GDM1 (cell line): ENCODE results near the gene SMARCB1.

Experiments used
- DNase-seq: peaks from one replicate; lab custom pipeline; 2025; lab: John Stamatoyannopoulos, UW

Gene SMARCB1

DNA sequence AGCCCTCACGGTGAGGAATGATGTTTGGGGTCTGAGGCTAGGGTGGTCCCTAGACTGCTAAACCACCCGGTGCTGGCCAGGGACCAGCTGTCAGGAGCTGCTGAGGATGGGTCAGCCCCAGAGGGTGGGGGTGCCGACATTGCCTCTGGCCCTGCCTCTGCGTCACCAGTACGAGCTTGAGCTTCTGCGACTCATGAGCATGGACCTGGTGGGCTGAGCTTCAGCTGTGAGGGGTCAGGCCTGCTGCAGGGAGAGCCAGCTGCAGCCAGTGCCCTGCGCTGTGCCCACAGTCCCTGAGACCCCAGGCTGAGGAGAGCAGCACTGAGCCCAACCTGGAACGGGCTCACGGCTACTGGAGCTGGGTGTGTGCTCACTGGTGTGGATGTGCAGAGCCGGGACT, 45.0 kb downstream of the SMARCB1 start:
- no peak for DNase-seq

DNA sequence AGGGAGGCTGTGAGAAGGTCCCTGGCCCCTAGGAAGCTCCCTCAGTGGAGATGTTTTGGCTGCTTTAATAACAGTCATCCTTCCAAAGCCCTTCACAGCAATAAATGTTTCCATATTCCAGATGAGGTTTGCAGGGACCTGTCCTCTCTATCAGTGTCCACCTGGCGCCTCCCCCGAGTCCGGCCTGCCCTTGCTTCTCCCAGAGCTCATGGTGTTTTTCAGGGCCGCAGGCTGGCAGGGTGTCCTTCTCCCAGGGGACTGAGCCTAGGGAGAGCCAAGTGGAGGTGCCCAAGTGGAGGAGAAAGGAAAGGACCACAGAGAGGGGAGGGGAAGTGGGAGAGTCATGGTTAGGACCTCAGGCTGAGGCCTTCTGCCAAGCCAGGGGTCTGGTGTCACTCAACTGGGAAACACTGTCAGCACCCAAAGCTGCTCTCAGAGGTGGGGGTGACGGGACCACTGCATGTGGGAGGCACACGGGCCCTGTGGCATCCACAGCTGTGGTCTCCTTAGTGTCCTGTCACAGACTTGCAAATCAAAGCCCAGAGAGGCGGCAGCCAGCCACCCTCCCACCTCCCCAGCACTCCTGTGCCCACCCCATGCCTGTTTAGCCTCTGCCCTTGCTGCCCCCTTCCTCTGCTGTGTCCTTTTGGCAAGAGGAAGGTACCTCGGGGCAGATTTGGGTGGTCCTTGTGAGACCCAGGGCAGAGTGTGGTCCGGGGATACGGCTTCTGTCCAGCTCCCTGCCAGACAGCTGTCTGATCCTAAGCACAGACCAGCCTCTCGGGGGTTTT, 45.7 kb downstream of the SMARCB1 start:
- DNase-seq: no peak

DNA sequence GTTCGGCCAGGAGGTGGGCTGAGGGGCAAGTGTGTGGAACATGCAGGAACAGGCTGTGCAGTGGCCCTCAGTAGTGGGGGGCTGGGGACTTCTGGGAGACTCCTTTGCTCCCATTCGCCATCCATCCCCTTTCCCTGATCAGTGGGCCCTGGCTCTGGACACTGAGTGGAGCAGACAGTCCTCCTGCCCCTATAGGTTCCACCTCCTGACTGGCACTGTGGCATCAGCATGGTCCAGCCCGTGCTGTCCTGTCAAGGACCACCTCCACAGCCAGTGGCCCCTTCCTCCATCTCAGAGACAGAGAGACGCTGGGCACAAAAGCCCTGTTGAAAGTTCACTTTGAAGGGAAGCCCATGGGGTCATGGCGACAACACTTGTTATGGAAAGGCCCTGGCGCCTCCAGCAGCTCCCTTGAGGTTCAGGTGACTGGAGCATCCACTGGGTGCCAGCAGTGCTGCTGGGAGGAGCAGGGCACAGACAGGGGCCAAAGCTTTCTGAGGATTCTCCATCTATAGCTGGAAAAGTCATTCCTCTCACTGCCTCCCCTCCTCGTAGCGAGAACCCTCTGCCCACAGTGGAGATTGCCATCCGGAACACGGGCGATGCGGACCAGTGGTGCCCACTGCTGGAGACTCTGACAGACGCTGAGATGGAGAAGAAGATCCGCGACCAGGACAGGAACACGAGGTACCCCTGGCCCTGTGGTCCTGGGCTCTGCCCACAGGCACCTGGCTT, 46.4 kb downstream of the SMARCB1 start:
- DNase-seq: no peak

DNA sequence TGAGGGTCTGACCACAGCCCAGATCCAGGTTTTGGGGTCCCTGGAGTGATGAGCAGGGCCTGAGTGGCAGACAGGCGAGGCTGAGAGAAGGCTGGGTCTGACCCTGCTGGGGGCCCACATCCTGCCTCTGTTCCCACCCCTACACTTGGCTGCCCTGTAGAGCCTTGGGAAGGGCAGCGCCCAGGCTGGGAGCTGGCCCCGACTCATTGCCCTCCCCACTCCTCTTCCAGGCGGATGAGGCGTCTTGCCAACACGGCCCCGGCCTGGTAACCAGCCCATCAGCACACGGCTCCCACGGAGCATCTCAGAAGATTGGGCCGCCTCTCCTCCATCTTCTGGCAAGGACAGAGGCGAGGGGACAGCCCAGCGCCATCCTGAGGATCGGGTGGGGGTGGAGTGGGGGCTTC, 47.1 kb downstream of the SMARCB1 start:
- DNase-seq: no peak

DNA sequence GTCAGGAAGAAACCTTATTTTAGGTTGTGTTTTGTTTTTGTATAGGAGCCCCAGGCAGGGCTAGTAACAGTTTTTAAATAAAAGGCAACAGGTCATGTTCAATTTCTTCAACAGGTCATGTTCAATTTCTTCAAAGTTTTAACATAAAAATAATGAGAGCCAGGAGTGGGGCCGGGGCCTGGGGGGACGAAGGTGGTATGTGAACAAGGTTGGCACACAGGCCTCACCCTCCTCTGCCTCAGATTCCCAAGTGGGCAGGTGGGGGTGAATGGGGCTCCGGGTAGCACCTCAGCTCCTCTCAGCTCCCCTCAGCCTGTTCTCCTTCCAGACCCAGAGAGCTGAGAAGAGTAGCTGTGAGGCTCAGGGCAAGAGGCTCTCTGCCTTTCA, 47.6 kb downstream of the SMARCB1 start:
- DNase-seq: no peak

DNA sequence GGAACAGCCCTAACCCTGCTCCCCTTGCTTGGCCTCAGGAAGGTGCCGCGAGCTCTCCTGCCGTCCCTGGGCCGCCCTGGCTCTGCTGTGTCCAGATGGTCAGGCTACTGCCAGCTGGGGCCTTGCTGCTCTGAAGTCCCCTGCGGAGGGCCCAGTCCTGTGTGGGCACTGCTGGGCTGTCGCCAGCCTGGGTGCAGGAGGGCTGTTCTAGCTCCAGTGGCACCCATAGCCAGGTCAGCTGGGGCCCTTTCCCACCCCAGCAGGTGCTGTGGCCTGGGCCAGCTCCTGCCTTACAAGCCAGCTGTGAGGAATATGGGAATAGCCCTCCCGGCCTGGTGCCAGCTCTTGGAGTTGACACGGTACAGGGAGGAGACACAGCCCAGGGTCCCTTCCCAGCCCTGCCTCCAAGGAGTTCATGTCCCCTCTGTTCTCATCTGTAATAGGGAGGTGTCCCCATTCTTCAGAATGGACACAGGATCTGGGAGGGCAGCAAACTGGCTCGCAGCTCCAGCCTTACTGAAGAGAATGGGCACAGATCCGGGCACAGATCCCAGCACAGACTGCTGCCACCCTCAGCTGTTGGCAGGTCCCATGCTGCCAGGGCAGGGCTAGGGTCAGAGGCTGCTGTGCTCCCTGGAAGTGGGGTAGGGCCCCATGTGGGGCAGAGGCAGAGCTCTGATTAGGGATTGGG, 48.2 kb downstream of the SMARCB1 start:
- DNase-seq: no peak

DNA sequence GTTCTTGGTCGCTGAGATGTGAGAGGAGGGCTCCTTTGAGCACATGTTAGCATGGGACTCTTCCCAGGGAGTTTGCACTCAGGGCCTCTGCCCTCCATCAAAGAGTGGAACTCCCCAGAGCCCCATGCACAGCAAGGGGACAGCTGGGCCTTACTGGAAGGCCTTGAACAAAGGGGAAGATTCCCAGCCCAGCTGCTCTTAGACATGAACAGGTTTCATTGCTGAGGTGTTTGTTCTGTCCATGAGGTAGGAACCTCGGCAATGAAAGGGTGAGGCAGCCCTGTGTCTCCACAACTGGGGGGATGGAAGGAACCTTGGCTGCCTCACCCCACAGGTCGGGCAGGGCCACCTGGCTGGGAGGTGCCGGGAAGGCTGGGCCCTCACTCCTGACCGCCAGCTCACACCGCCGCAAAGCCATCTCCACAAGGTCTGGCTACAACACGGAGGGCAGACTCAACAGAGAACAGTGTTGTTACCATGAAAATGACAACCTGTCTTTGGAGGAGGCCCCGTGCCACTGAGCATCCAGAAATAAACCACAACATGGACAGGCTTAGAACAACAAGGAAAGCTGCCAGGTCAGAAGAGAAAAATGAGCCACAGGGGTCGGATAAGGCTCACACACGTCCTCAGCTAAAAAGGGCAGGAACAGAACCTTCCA, 48.8 kb downstream of the SMARCB1 start:
- DNase-seq: no peak

DNA sequence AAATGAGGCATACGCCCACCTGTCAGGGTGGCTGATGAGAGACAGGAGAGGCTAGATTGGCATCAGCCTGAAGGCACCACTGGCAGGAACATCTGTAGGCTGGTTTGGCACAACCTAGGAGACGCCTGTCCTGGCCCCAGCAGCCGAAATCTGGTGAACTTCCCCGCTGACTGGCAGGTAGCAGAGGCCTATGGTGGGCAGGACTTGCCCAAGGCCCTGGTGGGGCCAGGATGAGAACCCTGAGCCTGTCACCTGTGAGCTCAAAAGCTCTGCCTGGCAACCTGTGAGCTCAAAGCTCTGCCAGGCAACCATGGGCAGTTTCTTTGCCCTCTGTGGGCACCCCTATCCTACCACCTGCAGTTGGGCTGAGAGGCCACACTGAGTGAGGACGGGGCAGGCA, 49.5 kb downstream of the SMARCB1 start:
- DNase-seq: no peak

DNA sequence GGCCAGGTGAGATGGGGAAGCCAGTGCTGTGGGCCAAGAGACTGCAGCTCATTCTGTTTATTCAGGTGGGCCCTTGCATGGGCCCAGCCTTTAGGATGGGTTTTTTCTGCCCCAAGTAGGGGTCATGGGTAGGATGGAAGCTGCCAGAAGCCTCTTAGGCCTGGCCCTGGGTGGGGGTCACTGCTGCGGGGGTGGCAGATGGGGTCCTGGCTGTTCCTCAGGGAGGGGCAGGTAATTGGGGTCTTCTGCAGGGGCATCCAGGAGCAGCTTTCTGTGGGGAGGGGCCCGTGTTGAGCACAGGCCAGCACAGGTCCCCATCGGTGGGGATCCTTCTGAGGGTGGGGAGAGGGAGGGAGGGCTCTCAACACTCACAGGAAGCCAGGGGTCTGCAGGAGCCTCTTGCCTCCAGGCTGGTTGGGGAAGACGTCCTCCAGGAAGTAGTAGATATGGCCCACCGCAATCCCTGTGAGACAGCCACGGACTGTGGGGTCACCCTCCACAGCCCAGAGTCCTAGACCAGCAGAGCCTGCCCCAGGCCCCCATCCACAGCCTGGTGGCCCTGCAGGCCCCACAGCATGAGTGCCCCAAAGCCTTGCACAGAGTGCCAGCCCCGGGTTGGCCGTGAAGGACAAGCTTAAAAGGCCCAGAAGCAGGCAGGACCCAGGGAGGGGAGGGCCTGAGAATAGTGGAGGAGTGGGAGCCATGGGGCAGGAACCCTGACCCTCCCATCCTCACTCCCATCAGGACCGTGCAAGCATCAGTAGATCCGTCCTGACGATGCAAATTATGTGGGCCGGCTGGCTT, 50.1 kb downstream of the SMARCB1 start:
- DNase-seq: no peak

DNA sequence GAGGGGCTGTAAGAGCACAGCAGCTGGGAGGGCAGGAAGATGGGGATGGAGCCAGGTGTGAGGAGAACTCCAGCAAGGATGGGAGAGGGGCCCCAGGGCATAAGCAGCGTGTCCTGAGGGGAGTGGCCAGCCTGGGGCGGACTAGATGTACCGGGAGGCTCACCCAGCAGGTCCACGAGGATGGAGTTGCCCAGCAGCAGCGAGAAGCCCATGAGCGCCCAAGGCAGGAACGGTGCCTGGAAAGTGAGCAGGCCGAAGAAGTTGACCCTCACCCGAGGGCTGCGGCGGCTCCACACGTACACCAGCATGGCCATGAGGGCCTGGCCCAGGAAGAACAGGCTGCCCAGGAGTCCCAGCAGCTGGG, 50.7 kb downstream of the SMARCB1 start:
- no peak for DNase-seq

DNA sequence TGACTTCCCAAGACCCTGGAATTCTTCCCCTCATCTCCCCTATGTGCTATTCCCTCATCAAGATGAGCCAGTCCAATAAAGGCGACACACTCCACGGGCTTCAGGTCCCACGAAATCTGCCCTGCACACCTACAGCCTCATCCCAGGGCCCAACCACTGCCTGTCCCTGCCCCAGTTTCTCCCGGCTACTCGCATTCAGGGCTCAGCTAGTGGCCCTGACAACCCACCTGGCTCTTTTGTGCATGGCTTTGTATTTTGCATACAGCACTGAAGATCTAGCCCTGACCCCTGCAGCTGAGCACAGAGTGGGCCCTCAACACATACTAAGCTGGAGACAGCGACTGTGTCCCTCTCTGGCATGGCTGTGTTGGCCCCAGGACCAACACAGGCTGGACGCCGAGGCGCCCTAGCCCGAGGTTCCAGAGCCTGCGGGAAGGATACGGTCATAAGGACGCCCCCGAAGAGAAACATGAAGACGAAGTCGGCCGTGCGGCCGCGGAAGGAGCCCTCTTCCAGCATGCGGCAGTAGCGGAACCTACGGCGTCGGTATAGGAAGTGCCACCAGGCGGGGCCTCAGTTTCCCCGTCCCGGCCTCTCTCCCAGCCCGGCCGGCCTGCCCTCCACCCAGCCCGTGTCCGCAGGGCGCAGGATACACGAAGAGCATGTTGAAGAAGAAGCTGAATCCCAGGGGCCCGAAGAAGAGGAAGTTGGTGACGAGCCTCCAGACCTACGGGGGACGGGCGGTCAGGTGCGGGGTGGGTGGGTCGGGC, 51.3 kb downstream of the SMARCB1 start:
- no peak for DNase-seq

DNA sequence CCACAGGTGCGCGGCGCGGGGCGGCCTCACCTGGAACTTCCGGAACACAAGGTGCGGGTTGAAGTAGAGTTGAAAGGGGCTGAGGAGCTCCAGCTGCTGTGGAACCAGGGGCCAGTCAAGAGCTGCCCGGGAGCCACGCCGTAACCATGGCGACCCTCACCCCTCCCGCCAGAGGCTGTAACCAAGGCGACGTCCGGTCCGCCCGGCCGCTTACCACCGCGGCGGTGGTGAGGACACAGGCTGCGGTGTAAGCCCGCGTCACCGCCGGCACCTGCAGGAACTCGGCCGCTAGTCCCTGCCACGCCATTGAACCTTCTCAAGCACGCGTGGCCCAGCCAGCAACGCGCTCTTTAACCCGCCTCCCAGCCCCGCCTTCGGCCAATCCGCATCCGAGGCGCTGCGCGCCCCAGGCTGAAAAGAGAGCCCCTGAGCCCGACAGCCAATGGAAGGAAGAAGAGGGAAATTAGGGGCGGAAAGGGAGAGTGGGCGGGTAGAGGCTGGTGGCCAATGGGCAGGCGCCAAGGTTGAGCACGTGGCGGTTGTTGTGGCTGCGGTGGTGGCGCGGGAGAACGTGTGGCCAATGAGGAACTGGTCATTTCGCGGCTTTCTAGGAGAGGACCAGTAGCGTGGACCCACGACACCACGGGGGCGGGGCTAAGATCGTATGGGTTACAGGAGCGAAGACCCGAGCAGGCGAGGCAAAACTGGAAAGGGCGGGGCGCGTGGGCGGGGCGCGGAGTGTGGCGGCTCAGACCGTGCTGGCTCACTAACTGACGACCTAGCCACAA, 52.1 kb downstream of the SMARCB1 start, which contains the start of gene DERL3:
Gene DERL3 (minus strand): TSS at position 326 of the 788 bp plus-strand sequence. CDS start 19 bp downstream, at position 307.
- DNase-seq: peak; percentile 100

DNA sequence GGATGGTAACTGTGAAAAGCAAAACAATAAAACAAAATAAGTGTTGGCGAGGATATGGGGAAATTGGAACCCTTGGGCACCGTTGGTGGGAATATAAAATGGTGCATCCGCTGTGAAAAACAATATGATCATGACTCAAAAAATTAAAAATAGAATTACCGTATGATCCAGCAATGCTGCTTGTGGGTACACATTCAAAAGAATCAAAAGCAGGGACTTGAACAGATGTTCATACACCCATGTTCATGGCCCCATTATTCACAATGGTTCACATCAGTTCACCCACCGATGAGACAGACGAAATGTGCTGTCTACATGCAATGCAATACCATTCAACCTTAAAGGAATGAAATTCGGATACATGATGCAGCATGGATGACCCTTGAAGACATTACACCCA, 53.3 kb downstream of the SMARCB1 start:
- no peak for DNase-seq

DNA sequence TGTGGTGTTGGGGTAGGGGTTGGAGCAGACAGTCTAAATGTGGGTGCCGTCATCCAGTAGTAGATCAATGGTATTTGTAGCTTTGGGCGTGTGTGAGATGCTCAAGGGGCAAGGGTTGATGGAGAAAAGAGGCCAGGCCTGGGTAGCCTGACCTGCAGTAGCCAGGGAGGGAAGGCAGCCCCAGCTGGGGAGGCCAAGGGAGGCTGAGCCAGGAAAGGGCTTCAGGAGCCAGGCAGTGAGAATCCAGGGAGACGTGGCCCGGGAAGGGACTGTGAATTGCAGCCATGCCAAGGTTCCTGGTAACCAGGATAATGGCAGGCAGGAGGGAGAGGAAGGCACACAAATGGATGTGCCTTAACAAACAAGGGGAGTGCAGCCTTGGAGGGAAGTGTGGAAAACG, 54.5 kb downstream of the SMARCB1 start:
- no peak for DNase-seq

DNA sequence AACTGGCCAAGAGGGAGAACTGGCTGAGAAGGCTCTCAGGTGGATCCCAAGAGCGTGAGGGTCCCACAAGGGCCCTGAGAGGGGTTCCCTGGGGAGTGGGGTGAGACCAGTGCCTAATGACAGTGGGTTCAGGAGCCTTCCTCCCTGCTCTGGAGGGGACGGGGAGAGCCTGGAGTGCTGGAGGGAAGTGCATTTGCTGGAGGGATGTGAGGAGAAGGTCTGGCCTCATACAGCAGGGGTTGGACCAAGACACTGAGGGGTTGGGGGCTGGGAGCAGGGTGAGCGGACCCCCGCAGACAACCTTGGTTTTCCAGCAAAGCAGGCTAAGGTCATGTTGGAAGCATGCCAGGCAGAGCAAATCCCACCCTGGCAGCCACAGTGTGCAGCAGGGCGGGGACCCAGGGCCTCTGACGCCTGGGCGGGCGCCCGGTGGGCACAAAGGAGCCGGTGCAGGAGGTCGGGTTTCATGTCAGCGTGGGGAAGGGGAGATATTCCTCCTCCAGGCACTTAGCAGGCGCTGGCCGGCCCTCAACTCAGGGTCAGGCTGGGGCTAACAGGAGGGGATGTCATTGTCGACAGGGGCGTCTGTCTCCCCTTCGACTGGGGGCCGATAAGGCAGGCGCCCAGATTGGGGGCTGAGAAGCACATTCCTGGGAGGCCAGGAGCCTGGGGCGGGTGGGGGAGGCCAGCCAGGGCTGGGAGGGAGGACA, 55.1 kb downstream of the SMARCB1 start:
- no peak for DNase-seq

DNA sequence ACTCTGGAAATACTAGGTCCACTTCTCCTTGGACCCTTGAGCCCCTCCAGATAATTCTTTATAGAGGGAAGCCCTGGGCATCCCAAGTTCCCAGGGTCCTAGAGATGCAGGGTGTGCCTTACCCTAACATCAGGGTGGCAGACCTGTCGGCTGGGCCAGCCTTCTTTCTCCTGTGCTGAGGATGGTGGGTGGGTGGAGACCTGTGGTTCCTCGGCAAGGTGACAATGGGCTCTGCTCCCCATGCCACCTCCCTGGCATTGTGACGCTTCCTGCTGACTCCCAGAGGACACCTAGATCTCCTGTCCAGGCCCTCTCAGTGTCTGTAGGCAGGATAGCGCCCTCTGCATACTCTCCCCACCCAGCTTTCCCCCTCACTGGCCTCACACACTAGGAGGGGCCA, 55.8 kb downstream of the SMARCB1 start:
- DNase-seq: no peak

DNA sequence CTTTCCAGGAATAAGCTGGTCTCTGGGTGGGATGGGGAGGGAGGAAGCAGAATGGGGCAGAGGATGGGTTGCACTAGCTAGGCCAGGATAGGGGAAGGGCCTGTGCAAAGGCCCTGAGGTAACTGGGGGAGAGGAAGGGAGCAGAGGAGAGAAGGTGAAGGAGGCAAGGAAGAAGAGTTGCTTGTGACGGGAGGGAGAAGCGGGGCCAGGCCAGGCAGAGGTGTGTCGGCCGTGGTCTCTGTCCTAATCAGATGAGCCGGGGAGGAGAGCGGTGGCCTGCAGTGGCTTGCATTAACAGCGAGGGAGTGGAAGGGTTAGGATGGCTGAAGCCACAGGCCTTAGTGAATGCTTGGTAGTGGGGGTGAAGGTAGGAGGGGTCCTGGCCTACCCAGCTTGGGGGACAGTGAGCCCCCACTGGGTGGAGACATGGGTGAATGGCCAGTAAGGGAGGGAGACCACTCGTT, 58.0 kb downstream of the SMARCB1 start:
- DNase-seq: no peak

DNA sequence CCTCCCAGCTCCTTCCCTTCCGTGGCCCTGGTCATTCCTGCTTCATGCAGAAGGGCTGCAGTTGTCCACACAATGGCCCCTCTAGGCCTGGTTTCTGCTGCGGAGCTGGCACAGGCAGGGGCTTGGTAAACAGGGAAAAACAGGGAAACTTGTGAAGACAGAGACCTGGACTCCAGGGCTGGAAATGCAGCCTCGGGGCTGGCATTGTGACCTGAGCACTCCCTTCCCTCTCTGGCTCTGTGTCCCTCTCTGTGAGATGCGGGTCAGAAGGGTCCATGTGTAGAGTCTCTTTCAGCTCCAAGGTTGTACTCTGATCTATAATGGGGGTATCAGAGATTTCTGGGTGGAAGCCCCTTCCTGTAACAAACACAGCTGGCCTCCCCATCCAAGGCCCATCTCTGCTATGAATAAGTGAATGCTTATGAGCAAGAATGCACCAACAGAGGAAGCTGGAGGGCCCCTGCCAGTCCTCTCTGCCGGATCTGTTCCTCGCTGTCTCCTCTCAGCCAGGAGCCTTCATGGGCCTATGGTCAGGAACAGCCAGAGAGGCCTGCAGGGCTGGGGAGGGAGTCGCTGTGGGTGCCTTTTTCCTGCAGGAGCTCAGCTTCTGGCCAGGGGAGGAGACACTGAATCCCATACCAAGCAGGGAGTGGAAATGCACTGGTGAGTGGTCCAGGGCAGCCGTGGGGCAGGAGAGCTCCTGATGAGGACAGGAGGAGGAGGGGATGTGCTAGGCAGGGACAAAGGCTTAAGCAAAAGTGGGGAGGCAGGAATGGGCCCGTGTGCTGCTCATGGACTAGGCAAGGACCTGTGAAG, 58.7 kb downstream of the SMARCB1 start:
- DNase-seq: no peak
